Activated naive CD8-positive, alpha-beta T cell treated with anti-CD3 and anti-CD28 coated beads, Interleukin-2, amount 50 U/mL, for 16 hours (primary cell): ENCODE measurements around the gene ANHX.
"Not testable (repeated sequence)": the region's sequence is repeated elsewhere in the genome, so short reads cannot be mapped to it uniquely, and the experiment has no call there.

Experiments used
- DNase-seq: peaks from one replicate; pipeline ENCODE4 v3.0.0-alpha.2; 2020; ENCODE audit warnings: low read depth, low spot score

Gene ANHX

GRCh38 chr12:133235401-133236112, at the start of gene ANHX:
ANHX (minus strand) TSS chr12:133235877; CDS start chr12:133234356, 1,521 bp downstream.
- no peak for DNase-seq

GRCh38 chr12:133264668-133265067, 29.0 kb upstream of the ANHX start:
- DNase-seq = not testable (repeated sequence)

- no peak for DNase-seq
These were observed 28.5 kb upstream of the ANHX start for GRCh38 chr12:133264173-133264572.

GRCh38 chr12:133256321-133256720, 20.6 kb upstream of the ANHX start:
- no peak for DNase-seq

DNA sequence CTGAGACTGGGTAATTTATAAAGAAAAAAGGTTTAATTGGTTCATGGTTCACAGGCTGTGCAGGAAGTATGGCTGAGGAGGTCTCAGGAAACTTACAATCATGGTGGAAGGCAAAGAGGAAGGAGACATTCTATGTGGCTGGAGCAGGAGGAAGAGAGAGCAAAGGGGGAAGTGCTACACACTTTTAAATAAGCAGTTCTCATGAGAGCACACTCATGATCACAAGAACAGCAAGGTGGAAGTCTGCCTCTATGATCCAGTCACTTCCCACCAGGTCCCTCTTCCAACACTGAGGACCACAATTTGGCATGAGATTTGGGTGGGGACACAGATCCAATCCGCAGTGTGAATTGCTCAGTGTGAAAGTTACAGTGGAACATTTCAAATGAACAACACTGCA, 20.2 kb upstream of the ANHX start:
- DNase-seq = not testable (repeated sequence)

DNA sequence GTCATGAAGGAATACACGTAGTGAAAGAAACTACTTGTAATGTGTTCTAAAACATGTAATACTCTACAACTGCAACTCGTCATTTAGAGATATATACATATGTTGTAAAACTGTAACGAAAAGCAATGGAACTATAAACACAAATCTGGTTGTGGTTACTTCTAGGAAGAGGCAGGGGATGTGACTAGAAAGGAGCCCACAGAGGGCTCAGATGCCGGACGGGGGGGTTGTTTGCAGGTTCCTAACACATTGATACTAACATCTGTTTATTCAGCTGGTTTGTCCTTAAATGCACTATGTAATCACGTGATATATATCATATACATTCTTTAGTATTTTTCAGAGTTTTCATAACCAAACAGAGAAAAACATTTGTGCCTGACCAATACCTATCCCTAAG, 16.1 kb upstream of the ANHX start:
- DNase-seq = no peak

- DNase-seq = no peak
These were observed 879 bp upstream of the ANHX start for GRCh38 chr12:133236556-133236955.

- DNase-seq = no peak
These were observed 467 bp upstream of the ANHX start for GRCh38 chr12:133236144-133236543.

- DNase-seq = no peak
These were observed 706 bp downstream of the ANHX start for GRCh38 chr12:133234971-133235370.

DNA sequence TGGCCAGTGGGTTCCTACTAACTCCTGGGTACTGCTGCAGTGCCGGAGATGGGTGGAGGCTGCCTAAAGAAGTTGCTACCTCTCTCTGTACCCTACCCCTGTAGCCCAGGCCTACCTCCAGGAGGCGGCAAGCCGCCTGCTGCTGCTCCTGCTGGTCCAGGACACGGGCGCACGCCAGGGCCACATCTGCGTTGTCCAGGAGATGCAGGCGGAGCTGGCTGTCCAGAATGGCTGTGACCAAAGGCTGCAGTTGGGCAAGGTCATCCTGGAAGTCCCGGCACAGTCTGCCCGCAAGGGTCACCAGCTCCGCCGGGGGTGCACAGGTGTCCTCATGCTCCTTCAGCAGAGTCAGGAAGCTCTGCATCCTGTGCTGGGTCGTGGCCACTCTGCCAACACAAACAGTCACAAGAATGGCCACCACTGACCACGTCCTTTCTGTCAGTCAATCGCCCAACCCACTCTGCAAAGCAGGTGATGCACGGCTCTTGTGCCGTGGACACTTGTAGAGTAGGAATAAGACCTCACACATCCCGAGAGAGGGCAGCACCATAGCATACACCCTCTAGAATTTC, 1.6 kb downstream of the ANHX start:
- DNase-seq = no peak

DNA sequence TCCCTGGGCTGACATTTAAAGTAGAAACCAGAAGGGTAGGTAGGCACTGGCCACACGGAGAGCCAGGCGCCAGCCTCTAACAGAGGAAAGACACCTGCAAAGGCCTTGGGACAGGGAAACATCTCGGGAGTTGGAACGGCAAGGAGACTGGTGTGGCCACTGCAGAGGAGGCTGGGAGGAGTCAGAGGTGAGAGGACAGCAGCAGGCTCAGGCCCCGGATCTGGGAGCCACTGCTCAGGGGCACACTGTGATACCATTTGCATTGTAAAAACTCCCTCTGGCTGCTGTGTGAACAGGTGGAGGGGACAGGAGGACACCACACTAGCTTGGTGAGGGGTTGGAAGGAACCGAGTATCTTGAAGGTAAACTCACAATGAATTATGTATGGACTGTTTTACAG, 2.7 kb downstream of the ANHX start:
- DNase-seq = no peak

DNA sequence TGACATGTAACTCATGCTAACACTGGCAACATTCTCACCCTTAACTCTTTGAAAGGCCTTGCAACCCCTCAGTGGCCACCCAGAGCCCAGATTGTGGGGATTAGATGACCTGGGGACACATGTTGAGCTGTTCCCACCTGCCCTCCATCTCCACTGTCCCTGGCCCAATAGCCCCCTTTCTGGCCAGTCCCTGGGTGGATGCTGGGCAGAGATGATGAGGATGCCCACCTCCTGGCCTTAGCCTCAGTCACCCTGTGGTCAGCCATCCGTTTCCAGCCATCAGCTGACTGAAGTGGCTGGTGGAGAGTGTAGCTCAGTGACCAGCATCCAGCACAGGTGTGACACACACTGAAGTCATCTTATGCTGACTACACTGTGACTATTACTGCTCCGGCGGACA, 4.7 kb downstream of the ANHX start:
- no peak for DNase-seq

DNA sequence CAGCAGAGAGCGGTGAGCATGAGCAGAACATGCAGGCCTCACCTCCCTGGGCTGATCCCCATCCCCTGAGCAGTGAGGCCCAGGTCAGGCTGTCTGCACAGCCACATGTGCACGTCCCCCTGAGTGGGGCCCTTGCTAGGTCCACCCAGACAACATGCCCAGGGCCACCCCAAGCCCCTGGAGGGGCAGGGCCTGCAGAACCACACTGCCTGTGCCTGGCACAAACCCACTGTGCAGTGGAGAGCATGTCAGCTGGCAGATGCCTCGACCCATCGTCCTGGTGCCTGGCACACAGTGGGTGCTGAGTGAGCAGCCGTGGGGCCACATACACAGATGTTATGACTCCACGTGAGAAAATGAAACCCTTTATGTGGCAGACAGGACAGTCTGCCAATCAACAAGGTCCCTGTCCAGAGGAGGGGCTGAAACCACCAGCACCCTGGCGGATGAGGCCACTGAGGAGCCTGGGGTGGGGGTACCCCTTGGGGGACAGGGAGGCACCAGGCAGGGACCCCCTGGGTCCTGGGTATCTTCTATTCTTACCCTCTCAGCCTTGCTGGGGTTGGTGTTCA, 8.3 kb downstream of the ANHX start:
- no peak for DNase-seq

- no peak for DNase-seq
These were observed 9.0 kb downstream of the ANHX start for GRCh38 chr12:133226690-133227089.

DNA sequence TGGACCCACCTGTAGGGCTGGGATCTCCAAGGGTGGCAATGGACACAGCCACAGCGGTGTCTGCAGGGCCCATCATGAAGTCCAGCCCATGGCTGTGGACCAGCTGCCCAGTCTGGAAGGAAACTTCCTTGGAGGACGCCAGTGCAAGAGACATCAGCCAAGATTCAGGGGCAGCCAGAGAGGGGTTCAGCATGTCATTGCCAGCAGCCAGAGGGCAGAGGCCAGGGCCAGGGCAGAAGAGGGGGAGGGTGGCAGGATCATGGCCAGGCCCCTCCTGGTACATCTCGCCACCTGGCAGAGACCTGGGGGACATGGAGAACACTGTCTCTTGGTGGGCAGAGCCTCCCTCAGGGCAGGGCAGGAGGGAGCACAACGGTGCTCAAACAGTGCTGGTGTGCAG, 10.2 kb downstream of the ANHX start:
- no peak for DNase-seq

DNA sequence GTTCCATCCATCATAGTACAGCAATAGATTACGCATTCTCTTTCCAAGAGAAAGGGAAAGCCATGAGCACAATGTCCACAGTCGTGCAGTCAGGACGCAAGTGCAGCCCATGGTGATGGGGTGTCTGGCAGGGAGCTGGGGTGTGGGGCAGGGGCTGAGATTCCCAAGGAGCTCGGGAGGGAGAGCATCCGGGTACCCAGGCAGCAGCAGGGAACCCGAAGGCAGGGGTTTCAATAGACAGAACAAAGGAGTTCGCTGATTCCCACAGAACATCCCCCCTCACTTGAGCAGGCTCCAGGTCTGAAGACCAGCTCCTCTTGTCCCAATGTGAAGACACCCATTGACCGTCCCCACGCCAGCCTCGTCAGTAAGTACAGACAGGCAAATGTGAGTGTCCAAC, 13.5 kb downstream of the ANHX start:
- no peak for DNase-seq

DNA sequence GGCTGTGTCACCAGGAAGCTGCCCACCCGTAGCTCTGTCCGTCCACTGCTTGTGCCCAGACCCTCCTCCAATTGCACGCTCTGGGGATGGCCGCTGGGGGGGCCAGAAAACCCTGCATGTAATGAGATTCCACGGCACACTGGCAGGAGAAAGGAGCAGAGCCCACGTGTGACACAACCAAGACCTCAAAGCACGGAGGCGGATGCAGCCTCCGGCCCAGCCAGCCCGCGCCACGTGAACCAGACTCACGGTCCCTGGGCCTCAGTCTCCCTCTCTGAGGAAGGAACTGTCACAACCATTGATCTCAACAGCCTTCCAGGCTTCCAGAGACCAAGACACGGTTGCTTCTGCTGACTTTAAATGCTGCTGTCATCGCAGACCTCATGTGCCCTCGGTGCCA, 14.4 kb downstream of the ANHX start:
- no peak for DNase-seq

DNA sequence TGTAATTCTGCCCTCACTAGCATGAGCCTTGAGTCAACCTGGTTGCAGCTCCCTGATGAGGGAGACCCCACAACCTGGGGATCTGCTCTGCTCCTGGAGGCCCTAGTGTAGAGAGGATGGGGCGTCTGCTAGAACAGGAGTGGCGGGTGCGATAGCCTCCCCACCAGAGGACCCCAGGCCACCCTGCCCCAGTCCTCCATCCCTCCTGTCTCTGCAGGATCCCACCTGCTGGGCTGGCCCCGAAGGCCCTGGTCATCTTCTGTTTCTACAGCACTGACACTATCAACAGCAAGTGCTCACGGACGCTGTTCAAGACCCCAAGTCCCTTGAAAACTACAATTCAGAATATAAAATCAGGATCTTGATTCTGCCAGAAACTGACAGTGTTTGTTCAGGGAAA, 15.2 kb downstream of the ANHX start:
- no peak for DNase-seq

- no peak for DNase-seq
These were observed 18.5 kb downstream of the ANHX start for GRCh38 chr12:133217219-133217618.

DNA sequence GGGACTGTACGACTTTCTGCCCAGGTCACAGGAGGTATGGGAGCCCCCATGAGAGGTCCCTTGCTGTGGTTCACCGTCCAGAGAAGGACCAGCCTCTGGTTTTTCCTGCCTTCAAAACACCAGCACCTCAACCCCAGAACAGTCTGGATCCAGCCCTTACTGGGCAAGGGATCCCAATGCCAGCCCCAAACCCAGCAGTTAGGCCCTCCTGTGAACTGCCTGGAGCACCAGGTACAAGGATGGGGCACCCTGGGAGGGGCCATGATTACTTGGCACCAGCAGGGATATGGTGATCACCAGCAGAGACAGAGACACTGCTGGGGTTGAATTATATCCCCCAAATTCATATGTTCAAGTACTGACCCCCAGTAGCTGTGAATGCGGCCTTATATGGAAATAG, 20.0 kb downstream of the ANHX start:
- no peak for DNase-seq

DNA sequence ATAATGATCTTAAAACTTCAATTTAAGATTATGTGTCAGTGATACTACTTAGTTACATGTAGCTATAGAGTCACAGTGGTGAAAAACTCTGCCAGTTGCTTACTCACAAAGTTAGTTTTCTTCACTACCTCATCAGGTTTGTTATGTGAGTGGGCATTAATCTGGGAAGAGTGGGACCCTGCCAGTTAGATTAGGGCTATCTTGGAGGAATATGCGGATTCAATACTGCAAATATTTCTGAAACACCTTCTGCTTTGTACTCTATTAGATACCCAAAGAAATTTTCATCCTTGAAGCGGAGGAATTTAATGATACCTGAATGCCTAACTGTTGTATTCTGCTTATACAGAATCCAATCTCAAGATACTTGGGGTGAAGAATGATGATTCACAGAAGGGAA, 29.3 kb downstream of the ANHX start:
- DNase-seq = no peak

GRCh38 chr12:133204264-133204603, 31.4 kb downstream of the ANHX start:
- DNase-seq = no peak
